H9 (cell line): ENCODE results near the gene DUSP10. TPM values are rescaled to one million over a fixed set of nuclear protein-coding genes. Genes with fewer than 3 reads are reported as not detected.
A peak's percentile ranks its signal among the peaks of the same experiment; 100 is the strongest.

Experiments used
- DNase-seq: peaks from one replicate; pipeline ENCODE4 v3.0.0-alpha.2; 2017
- H2AFZ ChIP-seq: one replicate; pipeline ENCODE4 v1.6.1; 2013; ENCODE audit warnings: mild to moderate bottlenecking, low read length, control low read depth, moderate library complexity
- H2AK5ac ChIP-seq: 2 replicates; pipeline ENCODE4 v1.6.1; 2013; ENCODE audit warnings: low read length, control low read depth, mixed read lengths; ENCODE audit not compliant: insufficient read length
- H2BK120ac ChIP-seq: one replicate; pipeline ENCODE4 v1.6.1; 2013; ENCODE audit warnings: low read depth, mild to moderate bottlenecking, low read length, control low read depth, inconsistent platforms; ENCODE audit not compliant: poor library complexity, severe bottlenecking
- H2BK12ac ChIP-seq: 2 replicates; pipeline ENCODE4 v1.6.1; 2013; ENCODE audit warnings: low read length, control low read depth, mixed read lengths, low read depth; ENCODE audit not compliant: insufficient read length
- H2BK15ac ChIP-seq: 2 replicates; pipeline ENCODE4 v1.6.1; 2013; ENCODE audit warnings: low read depth, low read length, control low read depth
- H2BK20ac ChIP-seq: one replicate; pipeline ENCODE4 v1.6.1; 2013; ENCODE audit warnings: low read depth, mild to moderate bottlenecking, low read length, control low read depth, inconsistent platforms; ENCODE audit not compliant: poor library complexity, severe bottlenecking
- H2BK5ac ChIP-seq: 2 replicates; pipeline ENCODE4 v1.6.1; 2013; ENCODE audit warnings: low read length, control low read depth, mixed read lengths; ENCODE audit not compliant: insufficient read length
- H3K14ac ChIP-seq: 2 replicates; pipeline ENCODE4 v1.6.1; 2013; ENCODE audit warnings: low read length, control low read depth; ENCODE audit not compliant: insufficient read depth
- H3K18ac ChIP-seq: 2 replicates; pipeline ENCODE4 v1.6.1; 2013; ENCODE audit warnings: low read depth, mild to moderate bottlenecking, mixed read lengths, low read length, control low read depth; ENCODE audit not compliant: insufficient read length
- H3K23ac ChIP-seq: 2 replicates; pipeline ENCODE4 v1.6.1; 2013; ENCODE audit warnings: low read length, control low read depth, mixed read lengths, low read depth; ENCODE audit not compliant: insufficient read length
- H3K23me2 ChIP-seq: 2 replicates; pipeline ENCODE4 v1.6.1; 2013; ENCODE audit warnings: low read depth, mild to moderate bottlenecking, mixed read lengths, low read length, control low read depth; ENCODE audit not compliant: insufficient read length, poor library complexity, severe bottlenecking
- H3K27ac ChIP-seq: 2 replicates; pipeline ENCODE4 v1.5.1; 2013; ENCODE audit warnings: low read length, control low read depth, mixed read lengths, low read depth; ENCODE audit not compliant: insufficient read length
- H3K27me3 ChIP-seq: 2 replicates; pipeline ENCODE4 v1.6.1; 2013; ENCODE audit warnings: low read length, control low read depth, inconsistent platforms; ENCODE audit not compliant: insufficient read depth
- H3K4ac ChIP-seq: 2 replicates; pipeline ENCODE4 v1.6.1; 2013; ENCODE audit warnings: low read depth, mild to moderate bottlenecking, control low read depth, inconsistent platforms, low read length, moderate library complexity
- H3K4me1 ChIP-seq: 2 replicates; pipeline ENCODE4 v1.6.1; 2013; ENCODE audit warnings: low read length, control low read depth, inconsistent platforms; ENCODE audit not compliant: insufficient read depth
- H3K4me2 ChIP-seq: 2 replicates; pipeline ENCODE4 v1.6.1; 2013; ENCODE audit warnings: low read length, control low read depth, mixed read lengths; ENCODE audit not compliant: insufficient read length, insufficient read depth
- H3K56ac ChIP-seq: 2 replicates; pipeline ENCODE4 v1.6.1; 2013; ENCODE audit warnings: low read depth, mild to moderate bottlenecking, mixed read lengths, low read length, control low read depth; ENCODE audit not compliant: insufficient read length
- H3K79me1 ChIP-seq: 2 replicates; pipeline ENCODE4 v1.6.1; 2013; ENCODE audit warnings: low read depth, mild to moderate bottlenecking, moderate library complexity, low read length, control low read depth, inconsistent platforms; ENCODE audit not compliant: insufficient read depth, poor library complexity, severe bottlenecking
- H3K79me2 ChIP-seq: 2 replicates; pipeline ENCODE4 v1.6.1; 2013; ENCODE audit warnings: low read length, control low read depth, inconsistent platforms; ENCODE audit not compliant: insufficient read depth
- H3K9ac ChIP-seq: 2 replicates; pipeline ENCODE4 v1.6.1; 2013; ENCODE audit warnings: low read length, control low read depth, mixed read lengths; ENCODE audit not compliant: insufficient read length; ENCODE audit errors: extremely low read depth
- H3K9me3 ChIP-seq: one replicate; pipeline ENCODE4 v1.6.1; 2013; ENCODE audit warnings: low read depth, low read length, inconsistent platforms; ENCODE audit not compliant: control insufficient read depth
- H3T11ph ChIP-seq: one replicate; pipeline ENCODE4 v1.6.1; 2013; ENCODE audit warnings: mild to moderate bottlenecking, low read length, control low read depth, inconsistent platforms
- H4K20me1 ChIP-seq: one replicate; pipeline ENCODE4 v1.6.1; 2013; ENCODE audit not compliant: control insufficient read depth, insufficient read length, insufficient read depth
- H4K5ac ChIP-seq: 2 replicates; pipeline ENCODE4 v1.6.1; 2013; ENCODE audit warnings: low read depth, mild to moderate bottlenecking, mixed read lengths, low read length, control low read depth; ENCODE audit not compliant: insufficient read length
- H4K8ac ChIP-seq: replicated peaks from 2 replicates; pipeline ENCODE4 v1.6.1; 2013; ENCODE audit warnings: low read length, control low read depth, mixed read lengths, low read depth; ENCODE audit not compliant: insufficient read length
- H4K91ac ChIP-seq: 2 replicates; pipeline ENCODE4 v1.6.1; 2013; ENCODE audit warnings: low read depth, mild to moderate bottlenecking, moderate library complexity, mixed read lengths, low read length, control low read depth; ENCODE audit not compliant: insufficient read length
- H3K27ac Mint-ChIP-seq, 3 experiments: 2 replicates in 2 of 3; 3 replicates in 1 of 3; pipeline ENCODE4 v1.8.0; 2020 to 2021; ENCODE audit warnings: mixed read lengths in 3 of 3, mild to moderate bottlenecking in 1 of 3, moderate library complexity in 1 of 3
- H3K27me3 Mint-ChIP-seq: 2 replicates; pipeline ENCODE4 v1.8.0; 2021; ENCODE audit warnings: low read depth, mild to moderate bottlenecking, moderate library complexity, mixed read lengths
- H3K36me3 Mint-ChIP-seq, 3 experiments: 2 replicates in 2 of 3; 3 replicates in 1 of 3; pipeline ENCODE4 v1.8.0; 2020 to 2021; ENCODE audit warnings: low read depth in 3 of 3, mixed read lengths in 3 of 3; ENCODE audit not compliant: insufficient read depth in 1 of 3
- H3K4me1 Mint-ChIP-seq, 2 experiments: 2 replicates each; pipeline ENCODE4 v1.8.0; 2020; ENCODE audit warnings: mixed read lengths in 2 of 2
- H3K4me3 Mint-ChIP-seq, 2 experiments: 2 replicates in 1 of 2; 3 replicates in 1 of 2; pipeline ENCODE4 v1.8.0; 2020 to 2021; ENCODE audit warnings: mild to moderate bottlenecking in 2 of 2, mixed read lengths in 2 of 2, moderate library complexity in 1 of 2
- H3K9me3 Mint-ChIP-seq, 2 experiments: 2 replicates in 1 of 2; 3 replicates in 1 of 2; pipeline ENCODE4 v1.8.0; 2020; ENCODE audit warnings: mild to moderate bottlenecking in 2 of 2, mixed read lengths in 2 of 2, moderate library complexity in 1 of 2
- WGBS: extraction: QIAGEN DNeasy Blood & Tissue Kit; methylation state at CpG from one replicate; pipeline ENCODE4 v1.1.7; 2013; ENCODE audit warnings: missing lambda C conversion rate, low lambda C conversion rate, mixed read lengths; ENCODE audit not compliant: insufficient read length; ENCODE audit errors: extremely low coverage; 5-methylcytosine and 5-hydroxymethylcytosine counted together
- total RNA-seq: library from RNA; stranded (reverse); gene quantifications from 2 replicates; pipeline ENCODE4 v1.2.1, GENCODE V29; 2021
- TF ChIP-seq, protein P1 (sequence below): fragments of 200-600 bp; sonication (generic); conservative IDR thresholded peaks from 3 replicates; pipeline ENCODE4 v1.8.0; 2021; ENCODE audit warnings: antibody characterized with exemption, mild to moderate bottlenecking

Gene DUSP10
- total RNA-seq, 1 experiment from 2014 or later, result 2.0 TPM

DNA sequence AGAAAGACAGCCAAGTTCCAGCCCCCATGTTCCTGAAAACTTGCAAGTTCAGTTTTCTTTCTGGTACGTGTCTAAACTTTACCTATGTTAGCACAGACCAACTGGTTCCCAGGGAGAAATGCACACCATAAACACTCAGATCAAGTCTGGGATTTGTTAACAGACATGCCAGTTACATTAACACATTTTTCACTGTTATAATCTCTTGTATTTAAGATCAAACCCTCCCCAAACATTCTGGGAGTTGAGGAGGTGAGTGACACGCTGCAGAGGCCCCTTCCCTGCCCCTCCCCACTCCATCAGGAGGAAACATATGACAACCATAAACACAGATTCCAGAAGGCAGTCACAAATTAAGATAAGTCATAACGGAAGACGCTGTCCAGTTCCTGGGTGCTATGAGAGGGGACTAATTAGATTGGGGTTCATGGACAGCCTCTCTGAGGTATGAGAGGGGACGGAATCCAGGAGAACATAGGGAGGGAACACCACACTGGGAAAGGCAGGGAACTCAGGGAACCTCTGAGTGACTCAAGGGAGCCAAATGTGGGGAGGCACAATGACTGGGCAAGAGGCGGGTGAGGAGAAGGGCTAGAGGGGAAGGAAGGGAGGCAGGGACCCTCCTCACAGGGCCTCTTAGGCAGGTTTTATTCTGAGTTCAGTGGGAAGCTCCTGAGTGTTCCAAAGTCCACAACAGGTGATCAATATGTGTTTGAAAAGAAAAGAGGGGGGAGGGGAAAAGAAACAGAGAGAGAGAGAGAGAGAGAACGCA lies 25.0 kb downstream of the DUSP10 start:
- Histone ChIP-seq H3K4ac (no peak overlapping the region), H3T11ph (no peak overlapping the region), H2BK15ac (no peak overlapping the region), H2AFZ (no peak overlapping the region), H3K4me1 (peaks cover 16% of the 10 kb centered on the region; the same call in 1 of the 2 replicates), H3K23me2 (no peaks in the 10 kb centered on the region), H3K79me1 (no peaks in the 10 kb centered on the region), H2BK20ac (no peak overlapping the region), H3K23ac (no peak overlapping the region), H3K27me3 (peaks cover 15% of the 10 kb centered on the region), H3K4me2 (no peak overlapping the region), H4K91ac (no peak overlapping the region), H3K14ac (no peak overlapping the region), H4K20me1 (no peaks in the 10 kb centered on the region), H2BK120ac (no peak overlapping the region), H2AK5ac (no peak overlapping the region), H3K9me3 (no peaks in the 10 kb centered on the region), H3K27ac (no peak overlapping the region), H3K18ac (no peak overlapping the region), H3K9ac (no peak overlapping the region), H3K56ac (no peak overlapping the region), H3K79me2 (no peaks in the 10 kb centered on the region), H4K5ac (no peak overlapping the region), H2BK5ac (no peak overlapping the region), H4K8ac (no peak overlapping the region), H2BK12ac (no peak overlapping the region)
- Mint-ChIP-seq H3K36me3 (peaks cover 0 to 17% (median 7%) of the 10 kb centered on the region in 3 experiments; a peak in 5 of 7 replicates), H3K9me3 (peaks cover 3 to 9% of the 10 kb centered on the region in 2 experiments; a peak in 2 of 5 replicates), H3K4me1 (peaks cover 66 to 70% of the 10 kb centered on the region in 2 experiments), H3K4me3 (0 out of 5 replicates have a peak overlapping the region, but pooled peaks of 1 of the 2 experiments have one; percentile 19), H3K27me3 (peaks cover 26% of the 10 kb centered on the region), H3K27ac (no peak overlapping the region)
- TF ChIP-seq, protein P1, sequence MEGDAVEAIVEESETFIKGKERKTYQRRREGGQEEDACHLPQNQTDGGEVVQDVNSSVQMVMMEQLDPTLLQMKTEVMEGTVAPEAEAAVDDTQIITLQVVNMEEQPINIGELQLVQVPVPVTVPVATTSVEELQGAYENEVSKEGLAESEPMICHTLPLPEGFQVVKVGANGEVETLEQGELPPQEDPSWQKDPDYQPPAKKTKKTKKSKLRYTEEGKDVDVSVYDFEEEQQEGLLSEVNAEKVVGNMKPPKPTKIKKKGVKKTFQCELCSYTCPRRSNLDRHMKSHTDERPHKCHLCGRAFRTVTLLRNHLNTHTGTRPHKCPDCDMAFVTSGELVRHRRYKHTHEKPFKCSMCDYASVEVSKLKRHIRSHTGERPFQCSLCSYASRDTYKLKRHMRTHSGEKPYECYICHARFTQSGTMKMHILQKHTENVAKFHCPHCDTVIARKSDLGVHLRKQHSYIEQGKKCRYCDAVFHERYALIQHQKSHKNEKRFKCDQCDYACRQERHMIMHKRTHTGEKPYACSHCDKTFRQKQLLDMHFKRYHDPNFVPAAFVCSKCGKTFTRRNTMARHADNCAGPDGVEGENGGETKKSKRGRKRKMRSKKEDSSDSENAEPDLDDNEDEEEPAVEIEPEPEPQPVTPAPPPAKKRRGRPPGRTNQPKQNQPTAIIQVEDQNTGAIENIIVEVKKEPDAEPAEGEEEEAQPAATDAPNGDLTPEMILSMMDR, result no peak
- no peak for DNase-seq
- no CpG with 5 or more reads among the region's 7 CpGs for WGBS
